Lung microvascular endothelial cell (primary cell): ENCODE results near the gene PRLH. TPM values are rescaled to one million over a fixed set of nuclear protein-coding genes. Genes with fewer than 3 reads are reported as not detected.
A peak's percentile ranks its signal among the peaks of the same experiment; 100 is the strongest.
"Not testable (repeated sequence)": the region's sequence is repeated elsewhere in the genome, so short reads cannot be mapped to it uniquely, and the experiment has no call there.

Experiments used
- DNase-seq, 2 donors: peaks; one replicate each; pipeline versions ENCODE4 v3.0.0 to v3.0.0-alpha.2; 2010; ENCODE audit warnings: low read depth in 2 of 2
- total RNA-seq: library from RNA; depleted of rRNA; stranded (reverse); fragments of >200 nt; gene quantifications from 2 replicates; pipeline ENCODE4 v1.2.1, GENCODE V29; 2014

PRLH gene
- total RNA-seq, 1 donor from 2014 or later, result not detected

DNA sequence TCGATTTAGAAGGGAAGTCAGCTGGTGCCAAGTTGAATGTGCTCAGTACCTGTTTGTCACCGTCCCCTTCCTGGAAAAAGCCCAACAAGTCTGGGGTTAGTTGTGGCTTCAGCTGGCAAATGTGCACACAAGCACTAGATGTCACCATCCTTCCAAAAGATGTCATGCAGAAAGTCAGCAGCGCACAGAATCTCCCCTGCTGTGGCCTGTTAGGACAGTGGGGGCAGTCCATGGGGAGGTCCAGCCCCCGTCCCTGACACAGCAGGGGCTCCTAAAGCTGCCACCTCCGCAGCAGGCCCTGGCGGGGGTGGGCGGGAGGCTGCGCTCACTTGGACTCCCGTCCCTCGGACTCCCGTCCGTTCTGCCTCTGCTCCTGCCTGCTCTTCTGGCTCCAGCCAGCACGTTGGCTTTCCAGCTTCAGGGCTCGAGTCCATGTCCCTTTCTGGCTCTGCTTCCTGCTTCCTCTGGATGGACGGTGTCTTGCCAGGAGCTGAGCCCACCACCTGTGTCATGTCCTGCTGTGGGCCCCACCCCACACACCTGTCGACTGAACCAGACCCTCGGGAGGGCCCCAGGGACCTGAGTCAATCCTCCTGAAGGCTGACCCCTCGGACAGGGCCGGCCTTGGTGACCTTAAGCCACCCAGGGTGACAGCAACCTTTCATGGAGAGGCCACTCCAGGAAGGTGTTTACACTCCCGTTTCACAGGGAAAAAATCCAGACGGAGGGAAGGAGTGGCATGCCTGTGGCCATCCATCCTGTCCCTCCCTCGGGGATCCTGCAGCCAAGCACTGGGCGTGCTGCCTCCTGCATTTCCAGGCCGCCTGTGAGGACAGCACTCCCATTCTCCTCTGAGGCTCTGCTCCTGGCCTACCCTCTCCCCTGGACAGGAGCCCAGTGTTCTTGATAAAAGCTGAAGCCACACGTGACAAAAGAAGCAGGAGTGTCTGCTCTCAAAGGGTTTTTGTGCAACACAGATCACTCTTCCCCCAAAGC, 15.7 kb downstream of the PRLH start:
- peak; percentile 80 to 99 for DNase-seq

DNA sequence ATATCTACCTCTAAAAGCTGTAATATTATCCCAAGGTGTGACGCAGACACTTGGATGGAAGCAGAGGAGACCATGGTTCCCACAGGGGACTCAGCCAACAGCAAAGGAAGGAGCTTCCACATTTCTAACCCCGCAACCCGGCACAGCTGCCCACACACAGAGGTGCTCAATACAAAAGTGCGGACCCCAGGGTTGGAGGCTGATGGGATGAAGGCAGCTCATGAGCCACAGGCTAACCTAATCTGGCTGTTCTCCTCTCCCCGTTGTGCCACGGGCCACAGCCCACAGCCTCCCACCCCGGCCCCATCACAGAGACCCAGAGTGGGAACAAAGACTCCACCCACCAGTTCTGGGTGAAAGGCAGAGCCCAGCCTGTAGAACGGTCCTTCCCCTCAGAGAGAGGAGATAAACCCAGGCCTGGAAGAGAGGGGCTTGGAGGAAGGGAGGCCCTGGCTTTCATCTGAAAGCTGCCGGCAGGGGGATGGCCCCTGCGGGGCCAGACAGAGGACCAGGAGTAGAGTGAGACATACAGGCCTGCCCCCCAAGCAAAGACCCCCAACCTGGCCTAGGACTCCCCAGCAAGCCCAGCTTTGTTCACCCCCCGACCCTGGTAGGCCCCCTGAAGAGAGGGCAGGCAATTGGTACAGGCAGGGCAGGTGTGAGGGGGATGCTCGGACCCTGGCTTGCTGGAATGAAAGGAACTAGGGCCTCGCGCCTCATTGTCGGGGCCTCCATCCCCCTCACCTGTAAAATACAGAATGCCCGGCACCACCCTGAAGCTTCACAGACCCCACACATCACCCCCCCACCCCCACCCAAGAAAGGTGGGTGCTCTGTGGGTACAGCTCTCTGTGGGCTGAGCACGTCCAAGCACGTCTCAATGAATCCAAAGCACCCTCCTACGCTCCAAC, 17.3 kb downstream of the PRLH start:
- no peak for DNase-seq

DNA sequence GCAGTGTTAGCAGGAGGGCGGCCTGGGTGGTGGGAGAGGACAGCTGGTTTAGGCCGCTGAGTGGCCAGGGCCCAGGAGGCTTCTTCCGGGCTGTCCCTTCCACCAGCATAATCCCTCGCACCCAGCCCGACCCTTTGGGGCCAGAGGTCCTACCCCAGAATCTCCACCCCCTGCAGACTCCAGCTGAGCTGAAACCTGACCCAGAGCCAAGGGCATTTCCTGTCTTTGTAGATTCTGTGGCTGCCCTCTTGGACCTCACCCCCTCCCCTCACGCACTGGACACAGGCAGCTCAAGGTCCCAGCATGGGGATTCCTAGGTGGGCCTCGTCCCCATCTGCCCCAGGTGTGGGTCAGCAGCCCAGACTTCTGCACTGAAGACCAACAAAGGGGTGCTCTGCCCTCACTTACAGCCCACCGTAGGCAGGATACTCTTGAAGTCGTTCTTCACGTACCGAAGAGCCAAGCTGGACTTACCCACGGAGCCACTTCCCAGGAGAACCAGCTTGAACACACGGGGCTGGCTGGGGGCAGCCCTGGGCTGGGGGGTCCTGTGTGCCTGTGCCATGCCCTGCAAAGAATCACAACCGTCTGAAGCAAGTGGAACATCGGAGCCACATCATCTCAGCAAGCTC, 19.3 kb downstream of the PRLH start:
- no peak for DNase-seq

DNA sequence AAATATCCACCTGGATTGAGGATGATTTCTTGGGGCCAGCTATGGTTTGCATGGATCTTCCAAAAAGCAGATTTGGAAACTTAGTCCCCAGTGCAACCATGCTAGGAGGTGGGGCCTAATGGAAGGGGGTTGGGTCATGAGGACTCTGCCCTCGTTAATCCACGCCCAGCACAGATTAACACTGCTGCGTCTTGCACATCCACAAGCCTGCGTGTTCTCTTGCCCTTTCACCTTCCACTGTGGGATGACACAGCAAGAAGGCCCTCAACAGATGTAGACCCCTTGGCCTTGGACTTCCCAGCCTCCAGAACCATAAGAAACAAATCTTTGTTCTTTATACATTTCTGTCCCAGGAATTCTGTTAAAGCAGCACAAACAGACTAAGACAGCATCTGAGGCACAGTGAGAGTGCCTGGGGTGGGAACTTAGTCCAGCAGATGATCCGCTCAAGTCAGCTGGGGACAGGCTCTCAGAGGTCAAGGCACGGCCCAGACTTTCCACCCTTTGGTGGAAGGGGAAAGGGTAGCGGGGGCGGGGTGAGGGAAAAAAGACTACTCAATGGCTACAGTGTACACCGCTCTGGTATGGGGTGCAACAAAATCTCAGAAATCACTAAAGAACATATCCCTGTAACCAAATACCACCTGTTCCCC, 21.8 kb downstream of the PRLH start:
- no peak for DNase-seq

DNA sequence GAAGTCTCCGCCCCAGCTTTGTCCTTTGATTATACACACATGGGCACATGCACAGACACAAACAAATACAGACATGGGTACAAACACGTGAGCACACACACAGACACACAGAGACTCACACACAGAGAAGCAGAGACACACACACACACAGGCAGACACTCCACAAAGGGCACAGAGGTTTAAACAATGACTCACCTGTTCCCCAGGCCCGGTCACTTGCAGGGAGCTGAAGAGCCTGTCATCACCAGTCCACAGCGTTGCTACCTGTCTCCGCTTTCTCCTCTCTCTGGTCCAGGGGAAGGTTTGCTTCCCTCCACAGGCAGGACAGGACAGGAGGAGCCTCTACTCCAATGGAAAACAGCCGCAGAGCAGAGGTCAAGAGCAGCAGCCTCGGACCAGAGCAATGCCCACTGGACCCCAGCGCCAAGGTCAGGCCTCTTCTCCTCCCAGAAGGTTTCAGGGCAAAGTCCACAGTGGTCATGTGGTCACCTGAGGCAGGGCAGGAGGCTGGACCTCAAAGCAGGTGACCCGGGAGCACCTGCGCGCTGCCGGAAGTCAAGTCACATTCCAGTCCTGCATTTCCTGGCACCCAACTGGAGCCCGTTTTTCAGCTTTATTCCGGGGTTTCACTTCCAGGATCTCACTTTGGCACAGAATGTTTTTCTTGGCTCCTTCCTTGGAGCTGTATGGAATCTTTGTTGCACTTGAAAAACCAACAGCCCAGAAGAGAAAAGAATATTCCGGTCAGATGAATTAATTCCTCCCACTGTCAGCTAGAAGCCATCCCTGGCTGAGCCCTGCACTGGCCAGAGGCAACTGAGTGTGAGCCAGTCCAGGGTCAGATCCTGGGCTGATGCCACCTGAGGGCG, 24.1 kb downstream of the PRLH start, which contains the start of gene RAB17:
Gene RAB17, minus strand, starts transcription at position 463 of the 869 bp plus-strand sequence. CDS start 4,580 bp downstream, outside the sequence.
- DNase-seq, result peak in 1 of 2 donors; percentile 71

DNA sequence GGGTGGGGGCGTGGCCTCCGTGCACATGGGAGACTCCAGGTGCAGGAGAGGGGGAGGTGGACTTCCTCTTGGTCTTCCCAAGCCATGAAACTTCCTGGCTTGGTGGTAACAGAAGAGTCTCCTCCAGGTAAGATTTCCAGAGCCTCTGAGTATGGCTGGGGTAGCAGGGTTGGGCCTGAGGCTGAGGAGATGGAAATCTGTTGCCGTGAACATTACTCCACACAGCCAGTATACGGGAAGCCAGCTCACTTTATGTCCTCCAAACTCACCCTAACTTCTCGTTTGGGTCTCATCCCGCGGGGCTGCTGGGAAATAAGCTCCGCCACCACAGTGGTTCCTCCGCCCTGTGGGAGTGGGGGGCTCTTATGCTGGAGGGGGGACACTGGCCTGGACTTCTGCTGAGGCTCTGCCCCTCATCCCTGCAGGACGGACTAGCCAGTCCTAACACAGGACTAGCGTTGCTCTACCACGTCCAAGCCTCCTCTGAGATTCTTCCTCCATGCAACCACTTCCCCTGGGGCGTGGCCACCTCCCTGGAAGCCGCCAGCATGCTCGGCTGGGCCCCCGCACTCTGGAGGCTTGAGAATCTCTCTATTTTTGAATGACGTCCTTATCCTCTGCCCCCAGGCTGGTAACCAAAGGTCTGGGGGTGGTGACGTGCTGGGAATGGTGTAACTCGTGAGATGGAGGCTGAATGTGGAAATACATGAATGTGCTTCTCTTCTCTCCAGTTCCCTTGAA, 24.9 kb downstream of the PRLH start:
- DNase-seq, result no peak

DNA sequence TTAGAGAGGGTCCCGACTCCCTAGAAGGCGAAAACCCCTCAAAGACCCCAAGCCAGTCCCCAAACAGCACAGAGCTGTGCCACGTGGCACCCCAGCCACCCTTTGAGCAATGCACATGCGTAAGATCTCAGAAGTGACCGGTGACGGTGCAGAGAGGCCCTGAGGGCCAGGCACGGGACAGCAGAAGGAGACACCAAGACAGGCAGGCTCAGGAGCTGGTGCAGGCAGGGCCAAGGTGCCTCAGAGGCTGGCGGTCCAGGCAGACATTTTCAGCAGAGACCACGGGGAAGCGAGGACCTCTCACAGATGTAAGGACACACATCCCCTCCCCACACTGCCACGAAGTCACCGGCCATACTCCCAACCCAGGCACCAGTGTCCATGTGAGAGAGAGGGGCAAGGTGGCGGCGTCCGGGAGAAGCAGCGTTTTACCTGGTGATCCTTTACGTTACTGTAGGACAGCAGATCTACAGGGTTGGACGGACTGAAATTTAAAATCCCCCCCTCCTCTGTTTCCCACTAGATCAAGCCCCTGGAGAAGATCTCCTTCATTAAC, 26.1 kb downstream of the PRLH start:
- DNase-seq, result no peak

DNA sequence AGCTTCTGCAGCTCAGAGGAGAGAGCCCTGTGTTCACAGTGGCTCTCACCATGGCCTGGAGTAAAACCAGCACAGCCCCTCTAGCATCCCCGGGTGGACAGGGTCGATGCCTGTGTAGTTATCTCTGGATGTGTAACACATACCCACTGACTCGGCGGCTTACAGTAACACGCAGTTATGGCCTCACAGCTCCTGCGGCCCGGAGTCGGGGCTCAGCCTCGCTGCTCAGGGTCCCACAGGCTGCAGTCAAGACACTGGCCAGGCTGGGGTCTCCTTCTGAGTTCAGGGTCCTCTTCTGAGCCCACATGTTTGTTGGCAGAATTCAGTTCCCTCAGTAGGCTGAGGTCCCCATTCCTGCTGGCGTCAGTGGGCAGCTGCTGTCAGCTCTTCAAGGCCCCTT, 26.7 kb downstream of the PRLH start:
- no peak for DNase-seq

DNA sequence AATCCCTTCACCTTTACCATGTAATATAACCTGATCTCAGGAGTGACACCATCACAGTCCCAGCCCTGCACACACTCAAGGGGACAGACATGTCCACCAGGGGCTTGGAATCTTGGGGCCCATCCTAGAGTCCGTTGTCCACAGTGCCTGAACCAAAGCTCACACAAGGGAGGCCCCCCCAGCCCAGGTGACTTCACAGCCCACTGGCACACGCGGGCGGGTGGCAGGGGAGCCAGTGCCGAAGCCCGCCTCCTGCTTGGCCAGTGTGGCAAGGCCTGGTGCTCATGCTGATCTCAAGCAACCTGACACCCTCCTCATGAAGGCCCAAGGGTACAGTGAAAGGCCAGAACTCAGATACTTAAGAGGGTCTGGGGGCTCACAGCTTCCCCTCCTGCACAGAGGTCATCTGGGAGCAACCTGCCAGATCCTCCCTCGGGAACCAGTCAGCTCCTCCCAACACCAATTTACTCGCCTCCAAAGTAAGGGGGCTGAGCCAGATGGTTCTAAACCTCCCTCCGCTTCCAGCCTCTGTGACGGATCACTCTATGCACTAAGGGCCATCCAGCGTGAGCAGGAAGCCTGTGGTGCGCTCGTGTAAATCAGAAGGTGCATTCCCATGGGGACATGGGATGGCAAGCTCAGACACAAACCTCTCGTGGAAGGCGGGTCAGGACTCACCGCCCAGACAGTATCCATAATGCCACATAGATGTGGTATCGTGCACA, 27.4 kb downstream of the PRLH start:
- no peak for DNase-seq

DNA sequence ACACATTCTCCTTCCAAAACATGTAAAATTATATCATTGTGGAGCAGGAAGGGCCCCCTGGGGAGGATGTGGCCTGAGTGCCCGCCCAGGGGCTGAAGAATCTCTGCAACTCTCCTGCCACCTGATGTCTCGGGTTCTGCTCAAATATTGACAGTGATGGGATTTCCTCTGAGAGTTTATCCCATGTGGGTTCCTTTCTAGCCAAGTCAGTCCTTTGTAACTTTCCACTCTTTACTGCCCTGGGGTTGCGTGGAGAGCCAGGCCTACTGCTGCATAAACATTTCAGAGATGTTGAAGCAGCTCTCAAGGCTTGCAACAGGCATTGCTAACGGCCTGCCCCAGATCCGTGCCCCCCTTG, 28.1 kb downstream of the PRLH start:
- DNase-seq, result no peak

DNA sequence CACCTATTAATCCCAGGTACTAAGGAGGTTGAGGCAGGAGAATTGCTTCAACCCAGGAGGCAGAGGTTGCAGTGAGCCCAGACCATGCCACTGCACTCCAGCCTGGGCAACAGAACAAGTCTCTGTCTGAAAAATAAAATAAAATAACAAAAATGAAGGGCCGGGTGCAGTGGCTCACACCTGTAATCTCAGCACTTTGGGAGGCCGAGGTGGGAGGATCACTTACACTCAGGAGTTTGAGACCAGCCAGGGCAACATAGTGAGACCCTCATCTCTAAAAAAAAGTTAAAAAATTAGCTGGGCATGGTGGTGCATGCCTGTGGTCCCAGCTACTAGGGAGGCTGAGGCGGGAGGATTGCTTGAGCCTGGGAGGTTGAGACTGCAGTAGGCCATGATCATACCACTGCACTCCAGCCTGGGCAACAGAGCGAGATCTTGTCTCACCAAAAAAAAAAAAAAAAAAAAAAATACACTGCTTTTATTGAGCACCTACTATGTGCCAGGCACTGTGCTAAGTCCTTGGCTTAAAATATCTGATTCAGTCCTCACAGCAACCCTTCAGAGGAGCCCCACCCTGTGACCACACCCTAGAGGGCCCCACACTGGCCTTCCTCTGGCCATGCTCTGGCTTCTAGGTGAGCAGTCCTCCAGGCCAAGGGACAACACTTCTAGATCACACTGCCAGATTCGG, 29.6 kb downstream of the PRLH start:
- DNase-seq, result not testable (repeated sequence)

DNA sequence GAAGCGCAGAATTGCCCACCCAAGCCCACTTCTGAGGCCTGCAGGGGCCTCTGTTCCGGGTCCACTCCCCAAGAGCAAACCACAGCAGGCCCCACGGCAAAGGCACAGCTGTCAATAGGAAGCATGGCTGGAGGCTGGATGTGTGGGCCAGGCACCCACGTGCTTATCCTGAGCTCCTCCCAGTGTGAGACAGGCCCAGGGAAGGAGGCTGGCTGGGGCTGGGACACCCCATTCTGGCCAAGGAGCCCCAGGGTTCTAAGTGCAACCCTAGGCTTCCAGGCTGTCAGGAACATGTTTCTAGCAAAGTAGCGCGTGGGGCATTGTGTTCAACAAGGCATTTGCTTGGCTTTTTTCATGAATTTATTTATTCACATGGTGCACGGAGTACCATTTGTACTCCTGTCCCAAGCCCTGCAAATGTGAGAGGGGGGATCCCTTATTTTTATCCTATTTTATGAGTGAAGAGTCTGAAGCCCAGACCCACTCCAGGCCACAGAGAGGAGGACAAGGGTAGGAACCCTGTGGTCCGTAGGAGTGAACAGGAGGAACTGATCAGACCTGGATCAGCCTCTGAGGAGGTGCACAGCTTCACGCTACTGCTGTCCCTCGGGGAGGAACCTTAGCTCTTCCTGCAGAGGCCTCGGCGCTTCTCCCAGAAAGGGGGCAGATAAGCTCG, 30.3 kb downstream of the PRLH start:
- DNase-seq, result no peak

DNA sequence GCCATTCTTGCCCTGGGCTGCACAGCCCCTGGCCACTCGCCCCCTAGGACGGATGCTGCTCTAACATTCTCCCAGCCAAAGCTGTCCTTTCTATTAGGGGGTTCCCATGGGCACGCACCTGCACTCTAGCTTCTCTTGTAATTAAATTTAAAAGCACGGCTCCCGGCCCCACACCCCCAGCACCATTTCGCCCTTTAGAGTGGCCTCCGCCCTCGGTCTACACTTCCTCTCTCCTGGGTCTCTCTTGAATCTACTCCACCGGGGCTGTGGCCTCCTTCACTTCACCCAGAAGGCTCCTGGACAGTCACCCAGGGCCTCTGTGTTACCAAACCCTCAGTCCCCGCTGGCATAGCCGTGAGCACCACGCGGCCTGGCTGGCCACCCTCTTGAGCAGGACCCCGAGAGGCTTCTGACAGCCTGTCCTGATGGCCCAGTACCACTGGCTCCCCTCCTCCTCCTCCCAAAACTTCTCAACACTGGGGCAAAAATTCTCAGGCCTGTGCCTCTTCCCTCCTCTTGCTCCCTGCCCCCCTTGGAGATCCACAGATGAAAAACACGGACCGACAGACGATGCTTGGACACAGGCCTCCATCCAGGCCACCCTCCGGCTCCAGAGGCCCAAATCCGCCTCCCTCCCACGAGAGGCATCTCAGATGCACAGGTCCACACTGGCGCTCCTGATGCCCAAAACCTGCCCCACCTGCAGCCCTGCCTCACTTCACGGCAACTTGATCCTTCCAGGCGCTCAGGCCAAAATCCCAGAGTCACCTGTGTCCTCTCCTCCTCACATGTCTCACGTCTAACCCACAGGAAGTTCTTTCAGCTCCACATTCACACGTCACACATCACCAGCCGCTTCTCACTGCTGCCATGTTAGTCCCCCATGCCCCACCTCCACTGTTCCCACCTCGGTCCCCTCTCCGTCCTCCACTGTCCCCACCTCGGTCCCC, 31.1 kb downstream of the PRLH start:
- no peak for DNase-seq

DNA sequence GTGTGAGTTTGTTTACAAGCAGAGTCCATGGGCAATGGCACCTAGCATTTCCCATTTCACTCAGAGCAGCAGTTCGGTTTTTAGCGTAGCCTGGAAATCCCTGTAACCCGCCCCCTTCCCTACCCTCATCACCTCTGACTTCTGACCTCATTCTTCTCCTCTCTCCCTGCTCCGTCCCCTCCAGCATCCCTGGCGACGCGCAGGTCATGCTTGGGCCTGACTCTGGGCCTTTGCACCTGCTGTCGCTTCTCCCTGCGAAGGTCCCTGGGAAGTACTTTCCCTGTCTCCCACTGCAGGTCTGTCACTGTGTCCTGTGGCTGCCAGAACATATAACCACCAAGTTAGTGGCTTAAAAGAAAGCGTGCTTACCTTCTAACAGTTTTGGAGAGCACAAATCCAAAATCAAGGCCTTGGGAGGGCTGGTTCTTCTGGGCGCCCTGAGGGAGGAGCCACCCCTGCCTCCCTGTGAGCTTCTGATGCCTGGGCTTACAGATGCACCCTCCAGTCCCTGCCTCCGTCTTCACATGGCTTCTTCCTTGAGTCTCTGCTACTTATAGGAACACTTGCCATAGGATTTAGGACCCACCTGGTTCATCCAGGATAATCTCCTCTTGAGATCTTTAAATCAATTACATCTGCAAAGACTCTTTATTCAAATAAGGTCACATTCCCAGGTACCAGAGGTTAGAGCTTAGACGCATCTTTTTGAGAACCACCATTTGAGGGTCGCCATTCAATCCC, 32.3 kb downstream of the PRLH start:
- no peak for DNase-seq

DNA sequence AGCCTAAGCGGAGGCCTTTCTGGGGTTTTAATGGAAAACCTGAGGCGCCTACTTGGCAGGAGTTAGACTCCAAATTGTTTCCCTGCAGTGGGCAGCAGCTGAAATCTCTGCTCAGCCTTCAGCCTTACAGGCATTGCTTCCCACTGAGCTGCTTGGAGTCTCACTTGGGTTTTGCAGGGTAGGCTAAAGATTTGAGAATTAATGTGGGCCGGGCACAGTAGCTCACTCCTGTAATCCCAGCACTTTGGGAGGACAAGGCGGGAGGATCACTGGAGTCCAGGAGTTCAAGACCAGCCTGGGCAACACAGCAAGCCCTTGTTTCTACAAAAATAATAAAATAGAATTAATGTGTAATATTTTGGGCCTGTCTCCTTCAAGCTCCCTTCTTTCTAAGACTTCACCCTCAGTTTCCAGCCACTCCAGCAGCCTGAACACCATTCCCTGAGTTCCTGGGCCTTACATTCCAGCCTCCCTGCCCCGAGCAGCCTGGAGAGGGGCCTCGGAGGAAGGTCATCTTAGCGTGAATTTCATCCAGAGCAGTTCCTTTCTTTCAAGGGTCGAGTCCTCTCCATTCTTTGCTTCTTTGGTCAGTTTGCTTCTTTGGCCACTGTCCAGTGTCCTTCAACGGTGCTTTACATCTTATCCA, 33.2 kb downstream of the PRLH start:
- DNase-seq, result no peak
